Memory B cell (primary cell): ENCODE results near the gene SH3RF3.

ENCODE experiments used
- ATAC-seq: fragments of 150-1000 bp; cut with Tn5 transposase; 2 replicates; pipeline ENCODE4 v1.10.0; 2021; ENCODE audit warnings: low read depth, mild to moderate bottlenecking, moderate library complexity
- DNase-seq, 2 donors: peaks; one replicate each; pipeline ENCODE4 v3.0.0; 2022; ENCODE audit warnings: low spot score in 2 of 2
- H3K27ac Mint-ChIP-seq: one replicate; pipeline ENCODE4 v1.8.0; 2022; ENCODE audit warnings: mild to moderate bottlenecking, moderate library complexity, mixed read lengths
- H3K27me3 Mint-ChIP-seq: one replicate; pipeline ENCODE4 v1.8.0; 2022; ENCODE audit warnings: mixed read lengths
- H3K36me3 Mint-ChIP-seq: one replicate; pipeline ENCODE4 v1.8.0; 2022; ENCODE audit warnings: mild to moderate bottlenecking, mixed read lengths
- H3K4me1 Mint-ChIP-seq: one replicate; pipeline ENCODE4 v1.8.0; 2022; ENCODE audit warnings: mixed read lengths
- H3K4me3 Mint-ChIP-seq: one replicate; pipeline ENCODE4 v1.8.0; 2022; ENCODE audit warnings: mild to moderate bottlenecking, moderate library complexity, mixed read lengths
- H3K9me3 Mint-ChIP-seq: one replicate; pipeline ENCODE4 v1.8.0; 2022; ENCODE audit warnings: mixed read lengths

The SH3RF3 gene

DNA sequence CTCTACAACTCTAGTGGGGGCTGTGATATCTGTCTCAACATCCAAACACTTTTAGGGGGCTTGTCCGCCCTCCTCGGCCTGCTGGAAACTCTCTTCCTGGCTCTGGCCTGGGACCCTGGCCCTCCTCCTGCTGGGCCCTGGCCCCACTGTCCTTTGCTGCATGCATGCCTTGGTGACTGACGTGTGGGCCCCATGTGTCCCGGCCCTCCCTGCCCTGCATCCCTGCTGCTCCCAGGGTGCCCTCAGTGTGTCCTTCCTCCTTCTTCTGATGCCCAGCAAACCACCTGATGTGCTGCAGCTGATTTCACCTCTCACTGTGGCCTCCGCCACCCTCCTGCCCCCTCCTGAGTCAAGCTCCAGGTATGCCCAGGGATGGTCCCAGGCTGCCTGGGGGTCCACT, 383.1 kb downstream of the SH3RF3 start:
- peaks cover 9% of the 10 kb centered on the region for H3K27me3 Mint-ChIP-seq
- peaks cover 6% of the 10 kb centered on the region for H3K4me1 Mint-ChIP-seq
- DNase-seq: no peak
- H3K4me3 Mint-ChIP-seq: no peak overlapping the region
- no peak for ATAC-seq
- no peaks in the 10 kb centered on the region for H3K36me3 Mint-ChIP-seq
- H3K9me3 Mint-ChIP-seq: no peaks in the 10 kb centered on the region
- no peak overlapping the region for H3K27ac Mint-ChIP-seq

DNA sequence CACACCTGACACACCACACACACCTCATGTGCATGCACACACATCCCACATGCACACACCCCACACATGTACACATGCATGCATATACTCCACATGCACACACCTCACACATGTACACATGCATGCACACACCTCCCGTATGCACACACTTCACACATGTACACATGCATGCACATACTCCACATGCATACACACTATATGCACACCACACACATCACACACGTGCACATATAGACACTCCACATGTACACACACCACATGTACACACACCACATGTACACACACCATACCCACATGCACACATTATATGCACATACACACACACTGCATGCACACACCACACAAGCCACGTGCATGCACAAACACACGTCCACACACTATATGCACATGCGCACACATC, 384.2 kb downstream of the SH3RF3 start:
- Mint-ChIP-seq H3K9me3 (no peaks in the 10 kb centered on the region), H3K27me3 (peaks cover 11% of the 10 kb centered on the region), H3K4me1 (peaks cover 6% of the 10 kb centered on the region), H3K27ac (no peak overlapping the region), H3K4me3 (no peak overlapping the region), H3K36me3 (no peaks in the 10 kb centered on the region)
- ATAC-seq (no peak), DNase-seq (no peak)

DNA sequence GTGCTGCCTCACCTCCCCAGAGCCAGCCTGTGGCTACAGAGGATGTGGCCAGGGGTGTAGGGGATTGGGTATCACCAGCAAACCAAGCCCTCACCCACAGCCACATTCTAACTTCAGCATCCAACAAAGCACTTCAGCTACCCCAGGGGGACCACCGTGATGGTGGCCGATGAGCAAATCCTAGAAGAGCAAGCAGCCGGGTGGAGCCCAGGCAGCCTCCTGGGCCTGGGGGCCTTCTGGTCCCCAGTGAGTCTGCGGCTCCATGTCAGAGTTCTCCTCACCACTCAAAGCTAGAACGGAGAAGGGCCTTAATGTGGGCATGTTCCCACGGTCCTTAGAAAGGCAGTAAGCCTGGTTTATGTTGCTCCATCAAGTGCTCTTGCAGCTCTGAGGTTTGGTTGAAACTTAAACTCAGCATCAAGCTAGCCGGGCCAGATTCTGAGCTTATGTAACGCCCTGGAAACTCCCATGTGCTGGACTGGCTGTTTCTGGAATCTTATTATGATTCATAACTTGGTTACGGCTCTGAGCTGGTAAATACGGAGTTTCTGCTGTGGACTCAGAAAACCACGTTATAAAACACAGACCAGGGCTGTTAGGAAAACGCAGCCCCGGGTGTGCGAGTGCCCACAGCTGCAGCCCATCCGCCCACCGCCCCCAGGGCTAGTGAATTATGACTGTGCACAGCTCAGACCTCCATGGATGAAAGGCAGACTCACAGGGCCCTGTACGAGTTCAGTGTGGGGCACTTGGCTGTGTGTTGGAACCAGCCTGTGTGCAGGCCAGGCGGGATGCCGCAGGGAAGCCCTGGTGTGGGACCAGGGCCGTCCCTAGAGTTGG, 385.0 kb downstream of the SH3RF3 start:
- Mint-ChIP-seq H3K36me3 (no peaks in the 10 kb centered on the region), H3K27ac (no peak overlapping the region), H3K27me3 (peaks cover 12% of the 10 kb centered on the region), H3K4me3 (no peak overlapping the region), H3K4me1 (peaks cover 6% of the 10 kb centered on the region), H3K9me3 (no peaks in the 10 kb centered on the region)
- ATAC-seq: no peak
- DNase-seq: no peak

DNA sequence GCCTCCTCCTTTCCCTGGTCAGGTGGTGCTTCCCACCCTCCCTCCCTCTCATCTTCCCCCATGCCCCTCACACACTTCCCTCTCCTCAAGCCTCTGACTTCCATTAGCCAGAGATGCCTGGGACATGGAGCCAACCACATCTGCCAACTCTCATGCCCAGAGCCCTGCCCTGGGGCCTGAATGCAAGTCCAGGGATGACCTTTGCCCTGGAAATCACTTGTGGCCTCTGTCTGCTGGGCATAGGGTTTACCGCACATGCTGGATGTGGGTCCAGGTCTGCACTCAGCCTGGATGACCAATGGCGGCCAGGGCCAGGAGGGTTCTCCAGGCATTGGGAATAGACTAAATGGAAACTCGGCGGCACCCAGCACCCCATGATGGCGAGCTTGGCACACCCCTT, 385.9 kb downstream of the SH3RF3 start:
- Mint-ChIP-seq H3K4me3 (no peak overlapping the region), H3K27me3 (peaks cover 12% of the 10 kb centered on the region), H3K4me1 (peaks cover 5% of the 10 kb centered on the region), H3K9me3 (no peaks in the 10 kb centered on the region), H3K36me3 (no peaks in the 10 kb centered on the region), H3K27ac (no peak overlapping the region)
- ATAC-seq (no peak), DNase-seq (no peak)

DNA sequence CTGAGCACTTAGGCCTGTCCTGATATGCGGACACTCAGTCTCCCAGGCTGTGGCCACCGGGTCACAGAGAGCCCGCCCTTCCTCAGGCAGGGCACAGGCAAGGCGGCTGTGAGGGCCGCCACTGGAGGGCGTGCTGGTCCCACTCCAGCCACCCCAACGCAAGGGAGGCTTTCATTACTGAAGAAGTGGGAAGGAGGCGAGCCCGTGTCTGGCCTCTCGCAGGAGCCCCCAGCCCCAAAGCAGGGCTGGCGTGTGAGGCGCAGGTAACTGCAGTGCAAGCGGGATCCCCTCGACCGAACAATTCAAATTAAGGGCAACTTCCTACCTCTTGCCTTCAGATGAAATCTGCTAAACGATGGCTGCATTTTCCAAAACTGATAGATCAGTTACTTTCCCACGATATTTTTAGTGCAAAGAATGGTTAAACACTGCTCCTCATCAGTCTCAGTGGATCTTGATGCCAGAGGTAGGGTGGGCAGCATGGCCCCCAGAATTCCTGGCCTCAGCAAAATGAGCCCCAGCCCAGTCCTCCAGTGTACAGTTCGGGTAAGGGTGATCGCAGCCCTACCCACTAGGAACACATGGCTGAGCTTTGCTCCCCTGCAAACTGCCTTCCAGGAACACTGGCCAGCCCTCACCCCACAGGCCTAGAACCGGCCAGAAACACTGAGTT, 387.6 kb downstream of the SH3RF3 start:
- no peak for ATAC-seq
- no peak for DNase-seq
- H3K27ac Mint-ChIP-seq: no peak overlapping the region
- peaks cover 2% of the 10 kb centered on the region for H3K4me1 Mint-ChIP-seq
- H3K9me3 Mint-ChIP-seq: no peaks in the 10 kb centered on the region
- no peak overlapping the region for H3K4me3 Mint-ChIP-seq
- H3K36me3 Mint-ChIP-seq: no peaks in the 10 kb centered on the region
- H3K27me3 Mint-ChIP-seq: peaks cover 12% of the 10 kb centered on the region

DNA sequence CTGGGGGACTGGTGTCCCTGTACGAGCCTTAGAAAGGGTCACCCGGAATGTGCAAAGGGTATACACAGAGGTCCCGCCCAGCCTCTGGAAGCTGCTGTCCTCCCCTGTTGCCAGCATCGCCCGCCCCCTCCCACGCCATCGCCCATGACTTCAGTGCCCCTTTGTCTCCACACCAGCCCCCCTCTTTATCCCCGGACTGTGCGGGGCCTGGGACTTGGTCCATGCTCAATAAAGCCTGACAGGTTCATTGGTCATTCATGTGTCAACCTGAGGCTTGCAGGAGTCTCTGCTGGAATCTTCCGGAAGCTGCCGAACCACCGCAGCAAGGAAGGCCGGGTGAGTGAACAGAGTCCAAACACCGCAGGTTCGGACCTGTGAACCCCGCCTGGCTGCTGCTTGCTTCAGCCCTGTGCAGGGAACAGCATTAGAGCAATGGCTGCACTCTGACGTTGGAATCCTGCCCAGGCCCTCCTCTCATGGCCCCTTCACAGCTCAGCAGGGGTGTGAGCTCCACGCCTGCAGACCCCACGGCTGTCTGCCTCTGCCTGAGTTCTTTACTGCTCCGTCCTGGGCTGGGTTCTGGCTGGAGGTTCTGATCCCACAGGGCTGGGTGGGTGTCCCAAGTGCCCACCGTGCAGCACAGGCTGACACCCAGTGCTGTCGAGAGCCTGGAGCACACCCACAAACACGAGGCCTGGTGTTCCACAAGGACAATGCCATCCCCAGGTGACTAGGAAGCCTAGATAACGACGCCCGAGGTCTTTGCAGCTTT, 388.3 kb downstream of the SH3RF3 start:
- DNase-seq: no peak
- Mint-ChIP-seq H3K9me3 (no peaks in the 10 kb centered on the region), H3K27ac (no peak overlapping the region), H3K27me3 (peaks cover 10% of the 10 kb centered on the region), H3K36me3 (no peaks in the 10 kb centered on the region), H3K4me3 (no peak overlapping the region), H3K4me1 (peaks cover 2% of the 10 kb centered on the region)
- no peak for ATAC-seq

DNA sequence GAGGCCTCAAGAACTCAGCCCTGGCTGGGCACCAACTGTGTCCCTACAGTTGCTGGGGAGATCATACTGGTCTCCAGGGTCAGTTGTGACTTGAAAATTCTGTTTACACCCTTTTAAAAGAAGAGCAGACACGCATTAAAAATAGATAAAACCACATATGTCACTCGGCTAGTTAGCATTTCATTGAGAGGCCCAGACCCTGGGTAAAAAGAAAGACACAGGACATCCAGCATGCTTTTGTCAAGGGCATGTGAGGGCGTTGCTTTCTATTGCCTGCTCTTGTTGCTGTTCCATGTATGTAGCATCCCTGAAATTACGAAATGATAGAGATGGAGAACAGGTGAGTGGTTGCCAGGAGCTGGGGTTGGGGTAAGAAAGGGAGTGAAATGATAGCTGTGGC, 390.5 kb downstream of the SH3RF3 start:
- ATAC-seq: no peak
- H3K36me3 Mint-ChIP-seq: no peaks in the 10 kb centered on the region
- no peak for DNase-seq
- H3K27ac Mint-ChIP-seq: no peak overlapping the region
- H3K4me1 Mint-ChIP-seq: peaks cover 2% of the 10 kb centered on the region
- peaks cover 6% of the 10 kb centered on the region for H3K27me3 Mint-ChIP-seq
- no peaks in the 10 kb centered on the region for H3K9me3 Mint-ChIP-seq
- no peak overlapping the region for H3K4me3 Mint-ChIP-seq

DNA sequence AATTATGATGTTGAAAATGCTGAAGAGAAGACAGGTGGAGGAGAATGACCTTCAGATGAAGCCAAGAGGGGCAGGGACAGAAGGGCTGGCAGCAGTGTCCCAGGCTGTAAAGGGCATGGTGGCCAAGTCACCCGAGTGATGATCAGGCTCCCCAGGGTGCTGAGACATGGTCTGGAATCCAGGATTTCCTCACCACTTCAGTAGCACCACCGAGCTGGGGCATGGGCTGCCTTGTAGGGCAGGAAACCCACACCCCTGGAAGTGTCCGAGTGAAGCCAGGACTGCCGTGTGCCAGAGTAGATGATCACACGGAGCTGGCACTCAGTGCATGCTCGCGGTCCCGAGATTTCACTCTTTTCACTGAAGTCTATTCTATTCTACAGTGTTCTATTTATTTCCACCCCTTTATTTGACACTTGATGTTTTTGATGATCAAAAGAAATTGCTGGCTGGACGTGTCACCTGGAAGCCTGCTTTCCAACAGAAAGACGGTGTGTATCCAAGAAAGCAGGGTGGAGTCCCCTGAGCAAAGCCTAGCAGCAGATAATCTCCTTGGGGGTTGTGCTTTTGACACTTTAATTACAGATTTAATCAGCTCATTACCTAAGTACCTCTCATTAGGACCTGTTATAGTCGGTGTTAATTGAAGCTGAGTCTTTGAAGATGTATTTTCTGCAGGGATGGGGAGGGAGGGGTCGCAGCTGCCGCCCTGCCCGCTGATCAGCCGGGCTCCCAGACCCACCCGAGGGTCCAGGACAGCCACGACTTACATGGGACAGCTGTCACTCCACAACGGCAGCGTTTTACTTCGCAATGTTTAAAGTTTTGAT, 392.4 kb downstream of the SH3RF3 start:
- no peak overlapping the region for H3K27ac Mint-ChIP-seq
- no peaks in the 10 kb centered on the region for H3K4me1 Mint-ChIP-seq
- no peaks in the 10 kb centered on the region for H3K9me3 Mint-ChIP-seq
- H3K27me3 Mint-ChIP-seq: peaks cover 2% of the 10 kb centered on the region
- no peaks in the 10 kb centered on the region for H3K36me3 Mint-ChIP-seq
- no peak for ATAC-seq
- no peak for DNase-seq
- no peak overlapping the region for H3K4me3 Mint-ChIP-seq

DNA sequence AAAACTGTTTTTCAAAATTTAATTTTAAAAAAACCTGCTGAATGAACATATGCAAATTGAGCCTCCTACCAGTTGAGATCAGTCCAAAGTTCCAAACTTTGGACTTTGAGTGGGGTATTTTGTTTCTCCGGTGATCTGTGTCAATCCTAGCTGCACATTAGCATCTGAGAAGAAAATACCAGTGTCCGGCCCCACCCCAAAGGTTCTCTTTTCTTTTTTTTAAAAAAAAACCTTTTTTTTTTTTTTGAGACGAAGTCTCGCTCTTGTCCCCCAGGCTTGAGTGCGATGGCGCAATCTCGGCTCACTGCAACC, 393.0 kb downstream of the SH3RF3 start:
- ATAC-seq (no peak), DNase-seq (no peak)
- H3K27ac Mint-ChIP-seq: no peak overlapping the region
- no peaks in the 10 kb centered on the region for H3K9me3 Mint-ChIP-seq
- H3K4me1 Mint-ChIP-seq: no peaks in the 10 kb centered on the region
- H3K4me3 Mint-ChIP-seq: no peak overlapping the region
- no peaks in the 10 kb centered on the region for H3K36me3 Mint-ChIP-seq
- peaks cover 2% of the 10 kb centered on the region for H3K27me3 Mint-ChIP-seq

DNA sequence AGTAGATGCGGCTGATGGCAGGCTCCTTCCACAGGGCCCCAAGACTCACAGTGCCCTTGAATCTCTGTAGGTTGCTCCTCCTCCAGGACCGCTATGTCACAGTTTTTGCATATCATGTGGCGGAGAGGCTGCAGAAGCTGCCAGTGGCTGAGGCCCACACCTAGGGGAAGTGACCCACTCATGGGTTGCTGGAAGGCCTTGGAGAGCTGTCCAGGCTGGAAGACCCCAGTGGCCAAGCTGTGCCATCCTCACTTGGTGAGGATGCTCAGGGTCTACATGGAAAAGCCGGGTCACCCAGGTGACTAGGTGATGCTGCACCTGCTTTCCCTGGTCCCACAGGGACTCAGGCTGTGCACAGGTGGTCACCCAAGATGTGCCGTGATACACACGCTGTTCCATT, 394.1 kb downstream of the SH3RF3 start:
- DNase-seq: no peak
- Mint-ChIP-seq H3K27ac (no peak overlapping the region), H3K27me3 (peaks cover 5% of the 10 kb centered on the region), H3K4me1 (no peaks in the 10 kb centered on the region), H3K4me3 (no peak overlapping the region), H3K9me3 (no peaks in the 10 kb centered on the region), H3K36me3 (no peaks in the 10 kb centered on the region)
- ATAC-seq: no peak

DNA sequence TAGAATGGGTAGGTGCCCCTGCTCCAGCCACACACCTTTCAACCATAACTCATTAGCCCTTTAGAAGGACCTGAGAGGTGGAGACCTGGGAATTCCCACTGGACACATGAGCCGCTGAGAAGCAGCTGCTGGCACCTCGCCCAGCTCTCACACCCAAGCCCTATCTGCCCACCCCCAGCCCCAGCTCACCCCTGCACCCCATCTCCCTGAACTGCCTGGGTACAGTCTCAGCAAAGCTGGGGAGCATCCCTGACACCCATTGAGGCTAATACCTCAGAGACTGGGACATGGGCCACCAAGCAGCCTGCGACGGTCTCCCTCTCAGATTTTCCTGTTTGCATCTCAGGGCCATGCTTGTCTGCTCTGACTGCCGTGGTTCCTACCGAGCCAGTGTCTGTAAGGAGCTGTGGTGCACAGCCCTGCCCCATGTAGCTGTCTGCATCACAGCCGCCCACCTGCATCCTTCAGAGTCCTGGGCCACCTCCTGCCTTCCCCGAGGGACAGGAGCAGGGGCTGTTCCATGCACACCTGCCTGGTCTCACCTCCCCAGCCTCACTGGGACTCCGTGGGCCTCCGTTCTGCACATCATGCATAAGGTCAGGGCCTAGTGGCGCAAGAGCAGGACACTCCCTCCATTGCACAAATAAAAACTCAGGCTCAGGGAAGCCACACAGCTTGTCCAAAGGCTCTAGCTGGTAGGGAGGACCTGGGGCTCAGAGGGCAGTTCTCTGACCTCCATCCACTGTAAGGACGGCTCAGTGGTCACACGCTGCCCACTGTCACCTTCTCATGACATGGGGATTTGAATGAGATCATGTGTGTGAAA, 394.7 kb downstream of the SH3RF3 start:
- Mint-ChIP-seq H3K27ac (no peak overlapping the region), H3K9me3 (no peaks in the 10 kb centered on the region), H3K4me1 (no peaks in the 10 kb centered on the region), H3K27me3 (peaks cover 8% of the 10 kb centered on the region), H3K4me3 (no peak overlapping the region), H3K36me3 (no peaks in the 10 kb centered on the region)
- DNase-seq (no peak), ATAC-seq (no peak)

DNA sequence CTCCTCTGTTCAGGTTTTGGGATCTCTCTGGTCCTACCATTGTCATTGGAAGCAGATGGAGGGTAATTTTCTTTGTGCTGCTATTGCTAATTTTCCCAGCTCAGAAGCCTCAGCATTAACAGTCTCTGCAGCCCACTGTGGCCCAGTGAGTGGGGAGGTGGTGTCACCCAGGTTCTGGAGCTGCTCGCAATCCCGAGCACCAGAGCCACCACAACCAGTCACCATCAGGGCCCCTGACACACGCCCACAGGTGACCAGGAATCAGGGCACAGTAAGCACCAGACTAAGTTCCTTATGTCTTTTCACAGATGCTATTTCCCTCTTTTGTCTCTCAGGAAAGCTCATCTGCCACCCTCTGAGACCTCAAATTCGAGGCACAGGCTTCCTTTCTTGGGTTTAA, 396.8 kb downstream of the SH3RF3 start:
- ATAC-seq: no peak
- Mint-ChIP-seq H3K4me1 (no peaks in the 10 kb centered on the region), H3K9me3 (no peaks in the 10 kb centered on the region), H3K36me3 (no peaks in the 10 kb centered on the region), H3K27me3 (peaks cover 13% of the 10 kb centered on the region), H3K27ac (no peak overlapping the region), H3K4me3 (no peak overlapping the region)
- DNase-seq: no peak

DNA sequence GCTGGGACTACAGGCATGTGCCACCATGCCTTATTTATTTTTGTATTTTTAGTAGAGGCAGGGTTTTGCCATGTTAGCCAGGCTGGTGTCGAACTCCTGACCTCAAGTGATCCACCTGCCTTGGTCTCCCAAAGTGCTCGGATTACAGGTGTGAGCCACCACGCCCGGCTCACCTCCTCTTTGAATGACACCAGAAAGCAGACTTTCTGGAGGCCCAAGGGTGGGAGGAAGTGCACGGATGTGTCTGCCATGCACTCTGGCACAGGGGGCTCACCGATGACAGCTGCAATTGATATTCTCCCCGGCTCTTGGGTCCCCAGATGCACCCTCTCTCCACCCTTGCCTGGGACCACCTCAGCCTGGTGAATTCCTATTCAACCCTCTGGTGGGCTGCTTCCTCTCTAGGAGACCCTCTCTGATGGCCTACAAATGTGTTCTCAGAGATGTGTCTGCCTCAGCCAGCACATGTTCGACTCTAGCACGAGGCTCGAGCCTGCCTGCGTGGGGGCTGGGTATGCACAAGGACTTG, 397.5 kb downstream of the SH3RF3 start:
- Mint-ChIP-seq H3K9me3 (no peaks in the 10 kb centered on the region), H3K27me3 (peaks cover 13% of the 10 kb centered on the region), H3K4me1 (no peaks in the 10 kb centered on the region), H3K4me3 (no peak overlapping the region), H3K27ac (no peak overlapping the region), H3K36me3 (no peaks in the 10 kb centered on the region)
- no peak for DNase-seq
- ATAC-seq: no peak
